ENCODE results near the gene SEZ6L. TPM values are rescaled to one million over a fixed set of nuclear protein-coding genes. Genes with fewer than 3 reads are reported as not detected.

The SEZ6L gene
- total and polyA plus RNA-seq, 9 donors = 0.10 to 0.32 (median 0.15) TPM; not detected in 3

- no peaks in the 10 kb centered on the region for H3K27me3 ChIP-seq
- no peaks in the 10 kb centered on the region for H3K9me3 ChIP-seq
- H3K4me3 ChIP-seq = no peak overlapping the region
- H3K36me3 ChIP-seq = no peaks in the 10 kb centered on the region
- TF ChIP-seq, protein P1, sequence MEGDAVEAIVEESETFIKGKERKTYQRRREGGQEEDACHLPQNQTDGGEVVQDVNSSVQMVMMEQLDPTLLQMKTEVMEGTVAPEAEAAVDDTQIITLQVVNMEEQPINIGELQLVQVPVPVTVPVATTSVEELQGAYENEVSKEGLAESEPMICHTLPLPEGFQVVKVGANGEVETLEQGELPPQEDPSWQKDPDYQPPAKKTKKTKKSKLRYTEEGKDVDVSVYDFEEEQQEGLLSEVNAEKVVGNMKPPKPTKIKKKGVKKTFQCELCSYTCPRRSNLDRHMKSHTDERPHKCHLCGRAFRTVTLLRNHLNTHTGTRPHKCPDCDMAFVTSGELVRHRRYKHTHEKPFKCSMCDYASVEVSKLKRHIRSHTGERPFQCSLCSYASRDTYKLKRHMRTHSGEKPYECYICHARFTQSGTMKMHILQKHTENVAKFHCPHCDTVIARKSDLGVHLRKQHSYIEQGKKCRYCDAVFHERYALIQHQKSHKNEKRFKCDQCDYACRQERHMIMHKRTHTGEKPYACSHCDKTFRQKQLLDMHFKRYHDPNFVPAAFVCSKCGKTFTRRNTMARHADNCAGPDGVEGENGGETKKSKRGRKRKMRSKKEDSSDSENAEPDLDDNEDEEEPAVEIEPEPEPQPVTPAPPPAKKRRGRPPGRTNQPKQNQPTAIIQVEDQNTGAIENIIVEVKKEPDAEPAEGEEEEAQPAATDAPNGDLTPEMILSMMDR (IDR thresholded peaks at IDR 0.05) = no peak
- no peak for TF ChIP-seq POLR2A (IDR thresholded peaks at IDR 0.05)
- TF ChIP-seq EP300 (IDR thresholded peaks at IDR 0.05) = no peak
- H3K27ac ChIP-seq = no peak overlapping the region
- no peak for DNase-seq
- intact Hi-C loops (cut with DNase I) = no loop called here
- WGBS, 3 donors = 78 to 84% (median 78%) methylated on average over 4 of the region's 4 CpGs
- no peaks in the 10 kb centered on the region for H3K4me1 ChIP-seq (ENCODE audit: insufficient read depth)
Observed at GRCh38 chr22:26336773-26337172, 167.5 kb downstream of the SEZ6L start.

DNA sequence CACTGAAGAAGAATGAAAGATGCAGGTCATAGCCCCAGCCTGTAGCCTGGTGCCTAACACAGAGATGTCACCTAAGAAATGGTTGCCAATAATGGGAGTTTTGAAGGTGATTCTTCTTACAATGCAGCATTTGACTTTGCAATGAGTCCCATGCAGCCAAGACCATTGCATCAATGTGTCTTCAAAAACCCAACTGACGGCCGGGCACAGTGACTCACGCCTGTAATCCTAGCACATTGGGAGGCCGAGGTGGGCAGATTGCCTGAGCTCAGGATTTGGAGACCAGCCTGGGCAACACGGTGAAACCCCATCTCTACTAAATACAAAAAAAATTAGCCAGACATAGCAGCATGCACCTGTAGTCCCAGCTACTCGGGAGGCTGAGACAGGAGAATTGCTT is 170.5 kb downstream of the SEZ6L start:
- no peaks in the 10 kb centered on the region for H3K27me3 ChIP-seq

DNA sequence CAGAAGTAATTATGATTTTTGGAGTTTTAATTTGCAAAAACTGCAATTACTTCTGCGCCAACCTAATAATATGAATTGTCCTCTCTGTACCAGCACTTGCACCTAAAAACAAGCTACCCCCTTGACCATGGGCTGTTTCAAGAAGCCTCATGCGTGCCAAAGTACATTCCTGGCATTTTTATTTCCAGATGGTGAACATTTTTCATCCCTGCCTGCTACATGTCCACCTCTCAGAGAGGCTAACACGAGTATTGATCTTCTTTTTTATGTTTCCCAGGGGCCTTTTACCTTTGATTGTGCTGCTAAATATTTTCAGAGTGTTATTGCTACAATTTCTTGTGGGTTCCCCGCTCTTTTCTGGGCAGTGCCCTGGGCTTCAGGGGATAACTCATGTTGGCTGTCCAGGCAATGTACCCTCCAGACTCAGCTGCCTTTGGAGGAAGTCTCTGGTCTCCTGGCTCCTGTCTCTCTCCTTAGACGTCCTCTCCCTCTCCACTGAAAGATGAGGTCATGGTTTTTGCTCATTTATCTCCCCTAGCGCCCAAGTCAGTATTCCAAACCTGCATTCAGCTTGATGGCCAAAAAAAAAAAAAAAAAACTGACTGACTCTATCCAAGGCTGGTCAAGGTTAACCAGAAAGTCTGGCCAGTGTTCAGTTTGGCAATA is 173.6 kb downstream of the SEZ6L start:
- Histone ChIP-seq H3K36me3 (no peaks in the 10 kb centered on the region), H3K4me1 (ENCODE audit: insufficient read depth) (no peaks in the 10 kb centered on the region), H3K27ac (no peak overlapping the region), H3K4me3 (no peak overlapping the region), H3K9me3 (no peaks in the 10 kb centered on the region), H3K27me3 (no peaks in the 10 kb centered on the region)
- WGBS, 3 donors = 19 to 24% (median 21%) methylated on average over 6 of the region's 6 CpGs
- intact Hi-C loops (cut with DNase I) = no loop called here
- TF ChIP-seq POLR2A (IDR thresholded peaks at IDR 0.05) (no peak), EP300 (IDR thresholded peaks at IDR 0.05) (no peak)
- TF ChIP-seq, protein P1 (IDR thresholded peaks at IDR 0.05) = no peak
- DNase-seq = no peak

More for the DNA sequence above, 170.5 kb downstream of the SEZ6L start:
- intact Hi-C loops (cut with DNase I) = no loop called here
- no peaks in the 10 kb centered on the region for H3K36me3 ChIP-seq
- TF ChIP-seq EP300 (IDR thresholded peaks at IDR 0.05) (no peak), POLR2A (IDR thresholded peaks at IDR 0.05) (no peak)
- TF ChIP-seq, protein P1 (IDR thresholded peaks at IDR 0.05) = no peak
- H3K27ac ChIP-seq = no peak overlapping the region
- H3K4me1 ChIP-seq (ENCODE audit: insufficient read depth) = no peaks in the 10 kb centered on the region
- WGBS, 3 donors = 61 to 65% (median 64%) methylated on average over 6 of the region's 6 CpGs
- no peak for DNase-seq
- no peaks in the 10 kb centered on the region for H3K9me3 ChIP-seq
- no peak overlapping the region for H3K4me3 ChIP-seq

DNA sequence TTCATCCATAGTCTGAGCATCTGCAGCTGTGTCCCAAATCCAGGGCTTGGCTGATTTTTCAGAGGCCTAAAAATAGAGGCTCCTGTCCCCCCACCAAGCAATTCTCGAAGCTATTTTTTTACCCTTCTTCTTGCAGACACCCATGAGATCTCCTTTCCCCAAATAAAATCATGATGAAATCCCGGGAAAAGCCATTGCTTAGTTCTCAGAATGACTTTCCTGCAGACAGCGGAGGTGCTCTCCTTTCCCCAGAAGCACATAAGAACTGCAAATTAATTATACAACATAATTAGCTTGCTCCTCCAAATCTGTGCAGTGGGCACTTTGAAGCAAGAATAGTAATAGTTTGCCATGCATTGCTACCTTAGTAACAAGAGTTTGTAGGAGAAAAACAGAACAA is 176.2 kb downstream of the SEZ6L start:
- WGBS, 3 donors = 73 to 77% (median 73%) methylated on average over 3 of the region's 3 CpGs
- TF ChIP-seq POLR2A (IDR thresholded peaks at IDR 0.05) (no peak), EP300 (IDR thresholded peaks at IDR 0.05) (no peak)
- H3K4me3 ChIP-seq = no peak overlapping the region
- DNase-seq = no peak
- H3K9me3 ChIP-seq = no peaks in the 10 kb centered on the region
- intact Hi-C loops (cut with DNase I) = no loop called here
- no peaks in the 10 kb centered on the region for H3K36me3 ChIP-seq
- H3K27ac ChIP-seq = no peak overlapping the region
- H3K4me1 ChIP-seq (ENCODE audit: insufficient read depth) = no peaks in the 10 kb centered on the region
- H3K27me3 ChIP-seq = no peaks in the 10 kb centered on the region

- TF ChIP-seq, protein P1 (IDR thresholded peaks at IDR 0.05) = no peak
- no peak for TF ChIP-seq EP300 (IDR thresholded peaks at IDR 0.05)
- TF ChIP-seq POLR2A (IDR thresholded peaks at IDR 0.05) = no peak
- no peaks in the 10 kb centered on the region for H3K36me3 ChIP-seq
- WGBS, 3 donors = 88 to 90% (median 88%) methylated on average over 2 of the region's 2 CpGs
- DNase-seq = no peak
- no peak overlapping the region for H3K27ac ChIP-seq
- no peaks in the 10 kb centered on the region for H3K9me3 ChIP-seq
- H3K27me3 ChIP-seq = no peaks in the 10 kb centered on the region
- no peaks in the 10 kb centered on the region for H3K4me1 ChIP-seq (ENCODE audit: insufficient read depth)
- intact Hi-C loops (cut with DNase I) = no loop called here
- no peak overlapping the region for H3K4me3 ChIP-seq
Observed at GRCh38 chr22:26348810-26349526, 179.7 kb downstream of the SEZ6L start.

Data from ovary (tissue), 9 donors.